Astrocyte (in vitro differentiated cells and primary cell): Measurements from ENCODE around the gene MEGF10.

Experiments used
- EZH2 ChIP-seq: IDR thresholded peaks from 2 replicates; pipeline ENCODE4 v1.6.1; 2012; ENCODE audit warnings: mild to moderate bottlenecking, low read length, inconsistent platforms; ENCODE audit not compliant: insufficient read depth
- TF ChIP-seq, protein P1 (sequence below): IDR thresholded peaks from 2 replicates; pipeline ENCODE4 v1.5.1; 2011; ENCODE audit warnings: low read depth, mild to moderate bottlenecking, inconsistent platforms, low read length, moderate library complexity; ENCODE audit not compliant: insufficient read depth

DNA sequence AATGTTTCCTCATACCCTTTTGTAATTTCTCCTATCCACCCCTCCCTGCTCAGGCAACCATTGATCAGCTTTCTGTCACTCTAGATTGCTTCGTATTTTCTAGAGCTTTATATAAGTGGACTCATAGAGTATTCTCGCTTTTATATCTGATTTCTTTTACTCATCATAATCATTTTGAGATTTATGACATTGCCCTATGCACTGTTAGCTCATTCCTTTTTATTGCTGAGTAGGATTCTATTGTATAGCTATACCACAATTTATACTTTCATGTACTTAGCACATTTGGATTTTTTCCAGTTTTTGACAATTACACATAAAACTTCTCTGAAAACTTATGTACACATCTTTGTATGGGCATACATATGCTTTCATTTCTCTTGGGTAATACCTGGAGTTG, 68.9 kb downstream of the MEGF10 start:
- TF ChIP-seq, protein P1, sequence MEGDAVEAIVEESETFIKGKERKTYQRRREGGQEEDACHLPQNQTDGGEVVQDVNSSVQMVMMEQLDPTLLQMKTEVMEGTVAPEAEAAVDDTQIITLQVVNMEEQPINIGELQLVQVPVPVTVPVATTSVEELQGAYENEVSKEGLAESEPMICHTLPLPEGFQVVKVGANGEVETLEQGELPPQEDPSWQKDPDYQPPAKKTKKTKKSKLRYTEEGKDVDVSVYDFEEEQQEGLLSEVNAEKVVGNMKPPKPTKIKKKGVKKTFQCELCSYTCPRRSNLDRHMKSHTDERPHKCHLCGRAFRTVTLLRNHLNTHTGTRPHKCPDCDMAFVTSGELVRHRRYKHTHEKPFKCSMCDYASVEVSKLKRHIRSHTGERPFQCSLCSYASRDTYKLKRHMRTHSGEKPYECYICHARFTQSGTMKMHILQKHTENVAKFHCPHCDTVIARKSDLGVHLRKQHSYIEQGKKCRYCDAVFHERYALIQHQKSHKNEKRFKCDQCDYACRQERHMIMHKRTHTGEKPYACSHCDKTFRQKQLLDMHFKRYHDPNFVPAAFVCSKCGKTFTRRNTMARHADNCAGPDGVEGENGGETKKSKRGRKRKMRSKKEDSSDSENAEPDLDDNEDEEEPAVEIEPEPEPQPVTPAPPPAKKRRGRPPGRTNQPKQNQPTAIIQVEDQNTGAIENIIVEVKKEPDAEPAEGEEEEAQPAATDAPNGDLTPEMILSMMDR: no peak
- TF ChIP-seq EZH2: no peak
